ENCODE results near the gene TAS2R1. TPM values are rescaled to one million over a fixed set of nuclear protein-coding genes. Genes with fewer than 3 reads are reported as not detected.

The TAS2R1 gene
- total RNA-seq, 2 experiments from 2014 or later: not detected

- no peak overlapping the region for H3K4me3 ChIP-seq (ENCODE audit: low read length)
- no peak overlapping the region for H3K27ac ChIP-seq (ENCODE audit: low read depth in 1 of 2, low read length in 2 of 2)
- no peaks in the 10 kb centered on the region for H3K27me3 ChIP-seq (ENCODE audit: control insufficient read depth in 1 of 2, insufficient read depth in 2 of 2, low read length in 2 of 2)
- Mint-ChIP-seq H3K27ac (no peak overlapping the region), H3K9me3 (peaks cover 2% of the 10 kb centered on the region), H3K36me3 (ENCODE audit: low read depth) (no peaks in the 10 kb centered on the region), H3K4me1 (ENCODE audit: low read depth) (no peaks in the 10 kb centered on the region), H3K27me3 (no peaks in the 10 kb centered on the region), H3K4me3 (no peak overlapping the region)
- ChIA-PET CTCF (no interaction called here), POLR2A (no interaction called here)
- intact Hi-C loops (cut with DNase I, micrococcal nuclease): no loop called here
- H3K4me1 ChIP-seq (ENCODE audit: insufficient read depth, low read length): no peaks in the 10 kb centered on the region
- H3K9me3 ChIP-seq (ENCODE audit: control insufficient read depth in 1 of 2, insufficient read depth in 1 of 2, low read length in 2 of 2): peaks cover 0 to 3% of the 10 kb centered on the region in 2 experiments
- ATAC-seq (ENCODE audit: poor library complexity) (no peak), DNase-seq (no peak)
- TF ChIP-seq CTCF (IDR thresholded peaks at IDR 0.05): no peak
- no peaks in the 10 kb centered on the region for H3K36me3 ChIP-seq (ENCODE audit: insufficient read depth, low read length)
These were observed 23.7 kb upstream of the TAS2R1 start for GRCh38 chr5:9653811-9654210.

GRCh38 chr5:9653061-9653460 lies 22.9 kb upstream of the TAS2R1 start:
- Mint-ChIP-seq H3K36me3 (ENCODE audit: low read depth) (no peaks in the 10 kb centered on the region), H3K4me1 (ENCODE audit: low read depth) (no peaks in the 10 kb centered on the region), H3K27me3 (no peaks in the 10 kb centered on the region), H3K9me3 (peaks cover 2% of the 10 kb centered on the region), H3K27ac (no peak overlapping the region), H3K4me3 (no peak overlapping the region)
- no peak overlapping the region for H3K27ac ChIP-seq (ENCODE audit: low read depth in 1 of 2, low read length in 2 of 2)
- ATAC-seq (ENCODE audit: poor library complexity) (no peak), DNase-seq (no peak)
- no peaks in the 10 kb centered on the region for H3K27me3 ChIP-seq (ENCODE audit: control insufficient read depth in 1 of 2, insufficient read depth in 2 of 2, low read length in 2 of 2)
- H3K4me3 ChIP-seq (ENCODE audit: low read length): no peak overlapping the region
- intact Hi-C loops (cut with DNase I, micrococcal nuclease): no loop called here
- no peaks in the 10 kb centered on the region for H3K4me1 ChIP-seq (ENCODE audit: insufficient read depth, low read length)
- no peaks in the 10 kb centered on the region for H3K36me3 ChIP-seq (ENCODE audit: insufficient read depth, low read length)
- ChIA-PET CTCF (no interaction called here), POLR2A (no interaction called here)
- TF ChIP-seq CTCF (IDR thresholded peaks at IDR 0.05): no peak
- H3K9me3 ChIP-seq (ENCODE audit: control insufficient read depth in 1 of 2, insufficient read depth in 1 of 2, low read length in 2 of 2): peaks cover 0 to 3% of the 10 kb centered on the region in 2 experiments

GRCh38 chr5:9652295-9652694 lies 22.1 kb upstream of the TAS2R1 start:
- Mint-ChIP-seq H3K4me1 (ENCODE audit: low read depth) (no peaks in the 10 kb centered on the region), H3K27ac (no peak overlapping the region), H3K9me3 (peaks cover 2% of the 10 kb centered on the region), H3K36me3 (ENCODE audit: low read depth) (no peaks in the 10 kb centered on the region), H3K27me3 (no peaks in the 10 kb centered on the region), H3K4me3 (no peak overlapping the region)
- ATAC-seq (ENCODE audit: poor library complexity): no peak
- Histone ChIP-seq H3K4me3 (ENCODE audit: low read length) (no peak overlapping the region), H3K9me3 (ENCODE audit: control insufficient read depth in 1 of 2, insufficient read depth in 1 of 2, low read length in 2 of 2) (peaks cover 0 to 3% of the 10 kb centered on the region in 2 experiments), H3K4me1 (ENCODE audit: insufficient read depth, low read length) (no peaks in the 10 kb centered on the region), H3K27me3 (ENCODE audit: control insufficient read depth in 1 of 2, insufficient read depth in 2 of 2, low read length in 2 of 2) (no peaks in the 10 kb centered on the region), H3K36me3 (ENCODE audit: insufficient read depth, low read length) (no peaks in the 10 kb centered on the region), H3K27ac (ENCODE audit: low read depth in 1 of 2, low read length in 2 of 2) (no peak overlapping the region)
- ChIA-PET POLR2A (no interaction called here), CTCF (no interaction called here)
- no peak for TF ChIP-seq CTCF (IDR thresholded peaks at IDR 0.05)
- intact Hi-C loops (cut with DNase I, micrococcal nuclease): no loop called here
- no peak for DNase-seq
